HG03103 (cell line): ENCODE data around the gene RNF34.

Experiments
- ATAC-seq: cut with Tn5 transposase; IDR thresholded peaks from one replicate; pipeline ENCODE4 v1.9.1; 2021; ENCODE audit warnings: low read depth; ENCODE audit not compliant: unreplicated experiment

The RNF34 gene

GRCh38 chr12:121436706-121437105 lies 36.8 kb downstream of the RNF34 start:
- no peak for ATAC-seq

GRCh38 chr12:121438905-121439304 lies 39.0 kb downstream of the RNF34 start:
- ATAC-seq, result no peak

- no peak for ATAC-seq
Measured at GRCh38 chr12:121439715-121440114, 39.8 kb downstream of the RNF34 start.

GRCh38 chr12:121440768-121441167 lies 40.9 kb downstream of the RNF34 start:
- no peak for ATAC-seq

- ATAC-seq, result no peak
Measured at GRCh38 chr12:121441555-121441954, 41.6 kb downstream of the RNF34 start.

GRCh38 chr12:121442028-121442948 lies 42.4 kb downstream of the RNF34 start:
- no peak for ATAC-seq

- no peak for ATAC-seq
Measured at GRCh38 chr12:121443193-121443870, 43.4 kb downstream of the RNF34 start.

- ATAC-seq, result no peak
Measured at GRCh38 chr12:121443911-121444841, 44.3 kb downstream of the RNF34 start.

GRCh38 chr12:121444842-121445202 lies 44.9 kb downstream of the RNF34 start:
- ATAC-seq, result no peak

- ATAC-seq, result no peak
Measured at GRCh38 chr12:121446750-121447149, 46.8 kb downstream of the RNF34 start.

- ATAC-seq, result no peak
Measured at GRCh38 chr12:121448771-121449315, 48.9 kb downstream of the RNF34 start.

GRCh38 chr12:121451961-121452339 lies 52.0 kb downstream of the RNF34 start:
- no peak for ATAC-seq

- no peak for ATAC-seq
Measured at GRCh38 chr12:121452340-121452984, 52.5 kb downstream of the RNF34 start.

- no peak for ATAC-seq
Measured at GRCh38 chr12:121452985-121453360, 53.1 kb downstream of the RNF34 start.

GRCh38 chr12:121453629-121454028 lies 53.7 kb downstream of the RNF34 start:
- no peak for ATAC-seq

GRCh38 chr12:121454921-121455320 lies 55.0 kb downstream of the RNF34 start:
- ATAC-seq, result no peak

- ATAC-seq, result no peak
Measured at GRCh38 chr12:121455766-121456420, 56.0 kb downstream of the RNF34 start.

GRCh38 chr12:121456551-121456950 lies 56.6 kb downstream of the RNF34 start:
- no peak for ATAC-seq

GRCh38 chr12:121461048-121461447 lies 61.1 kb downstream of the RNF34 start:
- no peak for ATAC-seq

- no peak for ATAC-seq
Measured at GRCh38 chr12:121464331-121464730, 64.4 kb downstream of the RNF34 start.
